ENCODE measurements around the gene RFNG.

The RFNG gene

DNA sequence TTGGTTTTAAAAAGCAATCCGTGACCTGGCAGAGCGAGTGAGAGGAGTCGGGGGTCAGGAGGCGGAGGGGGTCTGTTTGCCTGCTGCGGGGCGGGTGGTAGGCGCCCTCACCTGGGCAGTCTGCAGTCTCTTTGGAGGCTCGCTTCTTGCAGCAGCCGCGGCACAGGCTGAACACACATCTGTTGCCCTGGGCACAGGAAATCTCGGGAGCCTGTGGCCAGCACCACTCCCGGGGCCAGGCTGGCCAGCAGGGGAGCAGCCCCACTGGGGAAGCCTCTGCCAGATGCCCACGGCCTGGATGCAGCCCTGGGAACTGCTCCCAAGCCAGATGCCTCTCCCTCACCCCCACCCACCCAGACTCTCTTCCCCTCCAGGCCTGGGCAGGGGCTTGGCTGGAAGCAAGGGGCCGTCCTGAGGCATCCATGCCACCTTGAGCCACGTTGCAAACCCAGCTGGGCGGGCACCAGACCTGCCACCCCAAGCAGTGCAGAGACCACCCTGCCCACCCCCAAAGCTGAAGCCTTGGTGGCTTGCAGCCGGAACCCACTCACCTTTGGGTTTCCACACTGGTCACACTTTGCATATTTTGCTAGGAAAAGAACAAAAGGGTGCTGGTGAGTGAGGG, 6.7 kb upstream of the RFNG start:
- DNase-seq (ENCODE audit: low read depth) = no peak

DNA sequence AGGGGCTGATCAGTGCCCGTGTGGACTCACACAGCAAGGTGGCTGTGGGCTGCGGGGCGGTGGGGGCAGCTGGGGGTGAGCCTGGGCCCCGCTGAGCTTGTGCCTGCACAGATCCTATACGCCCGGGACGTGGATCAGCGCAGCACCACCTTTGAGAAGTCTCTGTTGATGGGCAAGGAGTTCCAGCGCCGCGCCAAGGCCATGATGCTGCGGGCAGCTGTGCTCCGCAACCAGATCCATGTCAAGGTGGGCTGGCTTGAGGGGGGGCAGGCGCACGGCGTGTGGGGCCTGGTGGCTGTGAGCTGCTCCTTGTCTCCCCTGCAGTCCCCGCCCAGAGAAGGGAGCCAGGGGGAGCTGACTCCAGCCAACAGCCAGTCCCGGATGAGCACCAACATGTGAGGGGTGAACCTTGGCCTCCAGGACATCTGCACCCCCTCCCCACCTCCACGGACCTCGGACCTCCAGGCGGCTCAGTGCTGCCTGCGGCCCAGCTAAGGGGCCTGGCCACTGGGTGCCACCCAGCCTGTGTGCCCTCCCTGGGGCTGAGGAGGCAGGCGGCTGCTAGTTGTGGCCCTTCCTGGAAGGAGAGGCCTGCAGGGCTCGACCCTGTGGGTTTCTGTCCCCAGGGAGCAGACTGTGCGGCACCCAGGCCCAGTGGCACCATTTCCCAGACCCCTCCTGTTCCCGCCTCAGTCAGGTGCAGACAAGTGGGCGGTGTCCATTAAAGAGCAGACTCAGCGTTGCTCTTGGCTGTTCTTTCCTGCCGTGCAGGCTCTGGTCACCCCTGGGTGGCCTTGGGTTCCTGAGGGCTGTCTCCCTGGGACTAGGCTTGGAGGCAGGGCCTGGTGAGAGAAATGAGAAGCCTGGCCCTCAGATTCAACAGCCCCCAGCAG, 5.4 kb upstream of the RFNG start:
- DNase-seq (ENCODE audit: low read depth) = no peak

DNA sequence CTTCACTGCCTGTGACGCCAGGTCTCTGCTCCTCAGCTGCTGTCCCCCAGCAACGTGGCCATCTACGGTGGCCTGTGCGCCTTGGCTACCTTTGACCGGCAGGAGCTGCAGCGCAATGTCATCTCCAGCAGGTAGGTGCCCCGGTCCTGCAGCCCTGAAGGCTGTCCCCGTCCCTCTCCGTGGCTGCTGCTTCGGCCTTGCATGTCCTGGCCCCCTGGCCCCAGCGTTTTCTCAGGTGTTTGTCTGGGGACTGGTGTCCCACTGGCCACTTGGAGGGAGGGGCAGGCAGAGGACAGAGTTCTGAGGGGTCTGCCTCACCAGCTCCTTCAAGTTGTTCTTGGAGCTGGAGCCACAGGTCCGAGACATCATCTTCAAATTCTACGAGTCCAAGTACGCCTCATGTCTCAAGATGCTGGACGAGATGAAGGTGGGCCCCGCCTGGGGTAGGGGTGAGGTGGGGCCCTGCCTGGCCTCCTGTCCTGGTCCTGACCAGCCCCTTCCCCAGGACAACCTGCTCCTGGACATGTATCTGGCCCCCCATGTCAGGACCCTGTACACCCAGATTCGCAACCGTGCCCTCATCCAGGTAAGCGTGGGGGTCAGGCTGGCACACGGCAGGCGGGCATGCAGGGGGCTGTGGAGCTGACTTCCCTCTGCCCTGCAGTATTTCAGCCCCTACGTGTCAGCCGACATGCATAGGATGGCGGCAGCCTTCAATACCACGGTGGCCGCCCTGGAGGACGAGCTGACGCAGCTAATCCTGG, 4.5 kb upstream of the RFNG start:
- DNase-seq (ENCODE audit: low read depth) = no peak

GRCh38 chr17:82055023-82055964, 3.7 kb upstream of the RFNG start:
- no peak for DNase-seq (ENCODE audit: low read depth)

DNA sequence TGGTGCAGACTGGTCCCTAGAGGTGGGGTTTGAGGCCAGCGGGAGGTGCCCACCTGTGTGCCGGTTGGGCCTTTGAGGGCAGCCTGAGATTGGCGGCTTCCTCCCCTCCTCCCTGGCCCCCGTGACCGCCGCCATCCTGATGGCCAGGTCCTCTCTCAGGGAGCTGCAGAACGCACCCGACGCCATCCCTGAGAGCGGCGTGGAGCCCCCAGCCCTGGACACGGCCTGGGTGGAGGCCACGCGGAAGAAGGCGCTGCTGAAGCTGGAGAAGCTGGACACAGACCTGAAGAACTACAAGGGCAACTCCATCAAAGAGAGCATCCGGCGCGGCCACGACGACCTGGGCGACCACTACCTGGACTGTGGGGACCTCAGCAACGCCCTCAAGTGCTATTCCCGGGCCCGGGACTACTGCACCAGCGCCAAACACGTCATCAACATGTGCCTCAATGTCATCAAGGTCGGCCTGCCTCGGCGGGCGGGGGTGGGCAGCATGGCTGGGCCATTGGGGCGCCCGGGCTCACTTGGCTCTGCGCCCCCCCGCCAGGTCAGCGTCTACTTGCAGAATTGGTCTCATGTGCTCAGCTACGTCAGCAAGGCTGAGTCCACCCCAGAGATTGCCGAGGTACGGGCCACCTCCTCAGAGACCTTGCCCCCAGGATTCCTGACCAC, 2.9 kb upstream of the RFNG start:
- DNase-seq (ENCODE audit: low read depth) = no peak

- DNase-seq (ENCODE audit: low read depth) = no peak
Observed at GRCh38 chr17:82053556-82054263, 2.1 kb upstream of the RFNG start.

DNA sequence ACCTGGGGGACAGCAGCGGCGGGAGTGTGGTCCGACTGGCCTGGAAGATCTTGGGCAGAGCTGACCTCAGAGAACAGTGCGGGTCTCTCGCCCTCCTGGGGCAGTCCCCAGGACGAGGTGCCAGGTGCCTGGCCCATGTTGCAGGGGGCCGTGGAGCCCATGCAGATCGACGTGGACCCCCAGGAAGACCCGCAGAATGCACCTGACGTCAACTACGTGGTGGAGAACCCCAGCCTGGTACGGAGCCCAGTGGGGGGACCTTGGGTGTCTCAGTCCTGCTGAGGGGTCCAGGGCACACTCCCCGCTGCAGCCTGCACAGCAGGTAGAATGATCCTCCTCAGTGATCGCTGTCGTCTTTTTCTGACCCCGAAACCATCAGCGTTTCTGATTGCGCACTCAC, 1.5 kb upstream of the RFNG start:
- DNase-seq (ENCODE audit: low read depth) = no peak

- DNase-seq (ENCODE audit: low read depth) = no peak
Observed at GRCh38 chr17:82052638-82053059, 1.0 kb upstream of the RFNG start.

DNA sequence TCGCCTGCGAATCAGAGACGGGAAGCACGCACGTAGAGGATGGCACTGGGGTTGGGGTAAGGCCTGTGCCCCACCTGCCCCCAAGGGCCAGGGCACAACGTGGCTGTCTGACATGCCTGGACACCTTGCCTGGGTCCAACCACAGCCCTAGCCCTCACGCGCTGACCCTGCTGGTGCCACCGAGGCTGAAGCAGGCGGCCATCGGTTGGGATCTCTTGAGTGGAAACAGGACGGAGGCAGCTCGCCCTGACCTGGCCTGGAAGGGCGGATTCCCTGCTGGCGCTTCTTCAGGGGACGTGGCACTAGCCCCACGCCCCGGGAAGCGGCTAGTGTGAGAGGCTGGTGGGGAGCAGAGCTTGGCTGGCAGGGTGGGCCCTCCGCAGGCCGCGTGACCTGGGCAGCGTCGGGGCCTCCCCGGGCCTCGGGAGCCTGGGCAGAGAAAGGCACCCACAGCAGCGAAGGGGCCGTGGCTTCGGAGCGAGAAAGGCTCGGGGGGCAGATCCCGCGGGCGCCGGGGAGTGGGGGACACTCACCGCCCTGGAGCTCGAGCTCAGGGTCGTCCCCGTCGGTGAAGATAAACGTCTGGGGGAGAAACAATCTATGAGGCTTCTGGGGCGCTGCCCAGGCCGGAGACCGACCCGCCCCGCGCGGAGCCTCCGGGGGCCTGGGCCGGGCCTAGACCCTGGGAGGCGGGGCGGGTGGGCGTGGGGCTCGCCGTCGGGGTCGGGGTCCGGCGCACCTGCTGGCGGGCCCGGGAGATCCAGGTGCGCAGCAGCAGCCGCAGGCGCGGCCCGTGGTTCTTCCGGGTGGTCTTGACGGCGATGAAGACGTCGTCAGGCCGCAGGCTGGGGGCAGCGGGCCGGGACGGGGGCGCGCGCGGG, 610 bp downstream of the RFNG start:
- no peak for DNase-seq (ENCODE audit: low read depth)

DNA sequence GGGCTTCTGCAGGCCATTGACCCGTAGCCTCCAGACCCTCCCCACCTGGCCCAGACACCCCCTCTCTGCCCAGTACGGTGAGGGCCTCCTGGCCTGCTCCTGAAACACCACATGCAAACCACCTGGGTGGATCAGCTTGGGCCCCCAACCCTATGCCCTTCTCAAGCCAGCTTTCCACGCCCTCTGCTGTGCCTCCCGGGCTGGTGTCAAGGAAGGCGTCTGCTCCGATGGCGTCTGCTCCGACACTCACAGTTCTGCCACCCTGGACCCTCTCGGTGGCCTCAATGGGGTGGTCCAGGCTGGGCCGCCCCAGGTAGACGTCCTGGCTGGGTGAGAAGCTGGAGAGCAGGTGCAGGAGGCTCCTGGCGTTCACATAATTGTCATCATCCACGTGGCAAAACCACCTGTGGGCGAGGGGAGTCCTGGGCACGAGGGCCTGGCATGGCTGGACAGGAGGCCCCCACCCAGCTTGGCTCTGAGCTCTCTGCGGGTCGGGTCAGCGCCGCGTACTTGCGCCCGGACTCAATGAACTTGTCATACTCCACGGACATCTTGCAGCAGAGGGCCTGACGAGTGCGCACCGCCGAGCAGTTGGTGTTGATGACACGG, 1.4 kb downstream of the RFNG start:
- DNase-seq (ENCODE audit: low read depth) = no peak

- DNase-seq (ENCODE audit: low read depth) = no peak
Observed at GRCh38 chr17:82049521-82049971, 2.1 kb downstream of the RFNG start.

DNA sequence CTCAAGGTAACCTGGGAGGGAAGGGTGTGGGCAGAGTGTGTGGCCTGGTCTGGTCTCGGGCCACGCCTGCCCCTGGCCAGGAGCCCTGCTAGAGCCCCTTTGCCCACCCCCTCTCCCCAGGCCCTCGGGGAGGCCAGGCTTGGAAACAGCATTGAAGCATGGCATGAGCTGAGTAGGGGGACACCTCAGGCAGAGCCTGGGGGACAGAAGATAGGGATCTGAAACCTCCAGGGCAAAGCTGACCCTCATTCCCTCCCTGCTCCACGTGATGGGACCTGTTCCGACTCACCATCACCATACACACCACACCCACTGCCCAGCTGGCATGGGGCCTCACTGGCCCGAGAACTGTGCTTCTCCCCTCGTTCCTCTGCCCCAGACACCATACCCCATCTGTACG, 2.5 kb downstream of the RFNG start:
- DNase-seq (ENCODE audit: low read depth) = no peak

DNA sequence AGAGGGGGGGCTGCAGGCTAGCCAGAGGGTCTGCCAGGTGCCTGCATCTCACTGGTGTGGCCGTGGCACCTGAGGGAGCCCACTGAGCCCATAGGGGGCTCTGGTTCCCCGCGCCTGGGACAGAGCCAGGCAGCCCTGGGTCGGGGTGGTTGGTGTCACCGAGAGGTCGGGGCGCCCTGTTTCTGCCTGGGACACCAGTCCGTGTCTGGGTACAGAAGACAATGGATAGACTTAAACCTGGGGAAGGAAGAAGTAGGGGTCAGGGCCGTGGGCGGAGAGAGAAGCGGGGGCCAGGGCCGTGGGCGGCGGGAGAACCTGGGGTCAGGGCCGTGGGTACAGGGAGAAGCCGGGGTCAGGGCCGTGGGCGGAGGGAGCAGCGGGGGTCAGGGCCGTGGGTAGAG, 3.0 kb downstream of the RFNG start:
- DNase-seq (ENCODE audit: low read depth) = no peak

DNA sequence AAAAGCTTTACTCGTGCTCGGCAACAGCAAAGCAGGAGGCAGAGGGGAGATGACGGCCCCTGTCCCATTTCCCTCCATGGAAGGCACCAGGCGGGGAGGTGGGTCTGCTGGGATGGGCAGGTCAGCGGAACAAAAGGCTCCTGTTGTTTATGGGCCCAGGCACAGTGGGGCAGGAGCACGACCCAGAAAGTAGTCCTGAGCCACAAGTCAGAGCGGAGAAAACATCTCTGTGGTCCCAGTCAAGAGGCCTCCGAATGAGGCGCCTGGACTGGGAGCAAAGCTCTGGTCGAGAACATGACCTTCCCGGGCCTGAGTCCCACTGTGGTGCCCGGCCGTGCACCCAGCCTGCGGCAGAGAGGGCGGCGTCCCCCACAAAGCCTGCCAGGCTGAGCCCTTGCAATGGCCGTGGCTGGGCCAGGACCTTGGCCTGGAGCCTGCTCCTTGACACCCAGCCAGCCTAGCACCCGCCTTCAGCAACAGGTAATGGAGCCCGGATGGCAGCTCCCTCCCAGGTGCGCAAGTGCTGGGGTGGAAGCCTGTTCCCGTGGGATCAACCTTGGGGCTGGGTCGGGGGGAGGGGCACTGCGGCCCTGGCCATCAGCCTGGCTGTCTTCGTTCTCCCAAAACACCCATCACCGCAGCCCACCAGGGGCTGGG, 3.6 kb downstream of the RFNG start:
- DNase-seq (ENCODE audit: low read depth) = no peak

DNA sequence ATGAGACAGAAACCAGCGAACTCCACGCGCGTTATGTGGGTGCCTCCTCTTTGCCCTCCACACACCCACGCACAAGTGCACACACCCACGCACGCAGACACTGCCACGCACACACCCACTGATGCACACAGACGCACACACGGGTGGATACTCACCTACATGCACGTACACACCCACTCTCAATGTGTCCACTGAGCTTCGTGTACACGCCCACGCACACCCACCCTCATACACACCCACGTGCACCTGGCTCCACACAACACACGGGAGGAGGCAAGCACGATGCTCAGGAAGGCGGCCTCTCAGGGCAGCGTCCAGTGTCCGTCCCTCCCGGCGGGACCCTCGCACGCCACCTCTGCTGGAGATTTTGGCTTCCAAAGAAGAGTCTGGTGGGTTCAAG, 4.2 kb downstream of the RFNG start:
- no peak for DNase-seq (ENCODE audit: low read depth)

GRCh38 chr17:82046903-82047302, 4.7 kb downstream of the RFNG start:
- DNase-seq (ENCODE audit: low read depth) = no peak

GRCh38 chr17:82045936-82046484, 5.6 kb downstream of the RFNG start:
- no peak for DNase-seq (ENCODE audit: low read depth)

- no peak for DNase-seq (ENCODE audit: low read depth)
Observed at GRCh38 chr17:82043507-82043906, 8.1 kb downstream of the RFNG start.
